Cardiac fibroblast (primary cell): ENCODE measurements around the gene VAV2.

ENCODE experiments used
- DNase-seq, 2 donors: peaks; one replicate each; pipeline versions ENCODE4 v3.0.0 to v3.0.0-alpha.2; 2010; ENCODE audit warnings: low read depth in 2 of 2
- H3K4me3 ChIP-seq, 2 donors: replicated peaks in 1 of 2; 1 replicate in 1 of 2; 2 replicates in 1 of 2; pipeline ENCODE4 v1.5.1; 2011; ENCODE audit warnings: low read depth in 2 of 2, low read length in 2 of 2, mild to moderate bottlenecking in 2 of 2, moderate library complexity in 1 of 2
- CTCF ChIP-seq: IDR thresholded peaks from one replicate; pipeline ENCODE4 v1.5.1; 2011; ENCODE audit warnings: low read depth, mild to moderate bottlenecking, low read length, inconsistent platforms

The VAV2 gene

GRCh38 chr9:133979921-133980863, 11.9 kb downstream of the VAV2 start:
- no peak overlapping the region for H3K4me3 ChIP-seq
- DNase-seq = no peak
- TF ChIP-seq CTCF = no peak

GRCh38 chr9:133979273-133979920, 12.7 kb downstream of the VAV2 start:
- peak; percentile 29 to 48 for DNase-seq
- TF ChIP-seq CTCF = no peak
- H3K4me3 ChIP-seq = peak overlapping the region in 1 of 2 donors; percentile 7

- no peak for TF ChIP-seq CTCF
- H3K4me3 ChIP-seq = peak overlapping the region in 1 of 2 donors; percentile 7
- no peak for DNase-seq
Measured at GRCh38 chr9:133978899-133979272, 13.2 kb downstream of the VAV2 start.

GRCh38 chr9:133978226-133978898, 13.8 kb downstream of the VAV2 start:
- H3K4me3 ChIP-seq = no peak overlapping the region
- no peak for DNase-seq
- no peak for TF ChIP-seq CTCF

GRCh38 chr9:133977421-133978201, 14.5 kb downstream of the VAV2 start:
- no peak for DNase-seq

More at GRCh38 chr9:133977421-133978201, 14.5 kb downstream of the VAV2 start:
- H3K4me3 ChIP-seq = no peak overlapping the region
- no peak for TF ChIP-seq CTCF
